Measurements from ENCODE around the gene WT1.

DNA sequence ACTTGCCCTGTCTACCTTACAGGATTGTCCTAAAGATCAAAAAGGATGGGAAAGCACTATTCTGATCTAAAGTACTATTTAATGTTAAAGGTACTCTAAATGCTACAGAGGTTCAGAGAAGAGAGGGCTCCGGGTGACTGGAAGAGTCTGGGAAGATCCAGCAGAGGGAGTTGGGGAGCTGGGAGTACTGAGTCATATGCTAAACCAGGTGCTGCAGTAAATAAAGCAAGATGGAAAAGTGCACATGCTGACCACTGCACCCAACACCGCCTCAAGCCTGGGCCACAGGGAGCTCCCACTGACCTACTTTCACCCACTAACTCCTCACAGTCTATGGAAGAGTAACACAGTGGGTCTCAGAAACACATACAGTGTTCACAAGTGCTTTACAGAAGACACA, 49.3 kb downstream of the WT1 start:
- TF ChIP-seq EZH2 (IDR thresholded peaks at IDR 0.05; ENCODE audit: borderline replicate concordance, insufficient read depth, low read length, poor library complexity, severe bottlenecking) (no peak), REST (IDR thresholded peaks at IDR 0.05; ENCODE audit: borderline replicate concordance) (no peak)
- TF ChIP-seq, protein P1, sequence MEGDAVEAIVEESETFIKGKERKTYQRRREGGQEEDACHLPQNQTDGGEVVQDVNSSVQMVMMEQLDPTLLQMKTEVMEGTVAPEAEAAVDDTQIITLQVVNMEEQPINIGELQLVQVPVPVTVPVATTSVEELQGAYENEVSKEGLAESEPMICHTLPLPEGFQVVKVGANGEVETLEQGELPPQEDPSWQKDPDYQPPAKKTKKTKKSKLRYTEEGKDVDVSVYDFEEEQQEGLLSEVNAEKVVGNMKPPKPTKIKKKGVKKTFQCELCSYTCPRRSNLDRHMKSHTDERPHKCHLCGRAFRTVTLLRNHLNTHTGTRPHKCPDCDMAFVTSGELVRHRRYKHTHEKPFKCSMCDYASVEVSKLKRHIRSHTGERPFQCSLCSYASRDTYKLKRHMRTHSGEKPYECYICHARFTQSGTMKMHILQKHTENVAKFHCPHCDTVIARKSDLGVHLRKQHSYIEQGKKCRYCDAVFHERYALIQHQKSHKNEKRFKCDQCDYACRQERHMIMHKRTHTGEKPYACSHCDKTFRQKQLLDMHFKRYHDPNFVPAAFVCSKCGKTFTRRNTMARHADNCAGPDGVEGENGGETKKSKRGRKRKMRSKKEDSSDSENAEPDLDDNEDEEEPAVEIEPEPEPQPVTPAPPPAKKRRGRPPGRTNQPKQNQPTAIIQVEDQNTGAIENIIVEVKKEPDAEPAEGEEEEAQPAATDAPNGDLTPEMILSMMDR (IDR thresholded peaks at IDR 0.05; ENCODE audit: poor library complexity, severe bottlenecking): no peak

All from neural cell (in vitro differentiated cells).